GM18519 (cell line): Measurements from ENCODE around the gene EMC8.
"Not testable (repeated sequence)": the region's sequence is repeated elsewhere in the genome, so short reads cannot be mapped to it uniquely, and the experiment has no call there.

ENCODE experiments used
- ATAC-seq: cut with Tn5 transposase; IDR thresholded peaks from one replicate; pipeline ENCODE4 v1.9.1; 2021; ENCODE audit warnings: mild to moderate bottlenecking, moderate library complexity; ENCODE audit not compliant: unreplicated experiment, low FRiP score

Gene EMC8

DNA sequence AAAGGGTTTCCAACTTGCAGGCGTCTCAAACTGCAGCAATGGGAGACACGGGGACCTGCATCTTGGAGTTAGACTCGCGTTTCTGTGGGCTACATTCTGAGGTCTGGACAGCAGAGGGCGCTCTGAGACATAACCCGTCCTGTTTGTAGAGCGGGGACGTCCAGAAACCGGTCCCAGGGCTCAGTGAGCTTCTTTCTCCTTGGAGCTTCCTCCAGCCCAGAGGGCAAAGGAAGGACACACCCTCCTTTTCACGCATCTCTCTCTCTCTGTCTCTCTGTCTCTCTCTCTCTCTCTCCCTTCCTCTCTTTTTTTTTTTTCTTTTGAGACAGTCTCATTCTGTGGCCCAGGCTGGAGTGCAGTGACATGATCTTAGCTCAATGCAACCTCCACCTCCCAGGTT, 19.9 kb upstream of the EMC8 start:
- no peak for ATAC-seq

- ATAC-seq, result not testable (repeated sequence)
These were observed 17.9 kb upstream of the EMC8 start for GRCh38 chr16:85817195-85817594.

GRCh38 chr16:85816159-85816558, 16.8 kb upstream of the EMC8 start:
- no peak for ATAC-seq

DNA sequence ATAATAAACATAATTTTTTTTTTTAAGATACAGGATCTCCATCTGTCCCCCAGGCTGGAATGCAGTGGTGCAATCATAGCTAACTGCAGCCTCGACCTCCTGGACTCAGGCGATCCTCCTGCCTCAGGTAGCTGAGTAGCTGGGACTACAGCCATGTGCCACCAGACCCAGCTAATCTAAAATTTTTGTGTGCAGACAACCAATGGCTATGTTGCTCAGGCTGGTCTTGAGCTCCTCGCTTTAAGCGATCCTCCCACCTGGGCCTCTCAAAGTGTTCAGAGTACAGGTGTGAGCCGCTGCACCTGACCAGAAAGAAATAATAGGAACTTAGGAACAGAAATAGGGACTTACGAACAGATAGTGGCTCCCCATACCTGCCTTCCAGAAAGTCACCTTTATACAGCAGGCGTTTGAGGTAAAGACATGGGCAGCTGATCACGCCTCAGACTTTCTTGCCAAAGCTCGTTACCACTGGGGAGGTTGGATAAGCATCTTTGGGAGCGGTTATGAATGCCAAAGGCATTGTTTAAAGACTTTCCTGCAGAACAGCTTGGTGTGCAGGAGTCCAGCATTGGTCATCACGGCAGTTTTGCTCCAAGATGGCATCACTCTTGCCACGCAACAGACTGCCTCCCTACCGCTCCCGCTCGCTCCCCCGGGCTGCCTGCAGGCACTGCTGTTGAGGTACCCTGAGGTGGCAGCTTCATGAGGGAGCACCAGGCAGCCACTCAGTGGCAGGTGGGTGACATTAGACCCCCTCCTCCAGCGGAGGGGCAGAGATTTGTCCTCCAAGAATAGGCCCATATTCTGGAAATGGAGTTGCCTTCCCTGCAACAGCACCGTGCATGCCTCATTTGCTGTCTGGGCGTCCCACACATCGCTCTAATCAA, 13.7 kb upstream of the EMC8 start:
- ATAC-seq, result no peak

DNA sequence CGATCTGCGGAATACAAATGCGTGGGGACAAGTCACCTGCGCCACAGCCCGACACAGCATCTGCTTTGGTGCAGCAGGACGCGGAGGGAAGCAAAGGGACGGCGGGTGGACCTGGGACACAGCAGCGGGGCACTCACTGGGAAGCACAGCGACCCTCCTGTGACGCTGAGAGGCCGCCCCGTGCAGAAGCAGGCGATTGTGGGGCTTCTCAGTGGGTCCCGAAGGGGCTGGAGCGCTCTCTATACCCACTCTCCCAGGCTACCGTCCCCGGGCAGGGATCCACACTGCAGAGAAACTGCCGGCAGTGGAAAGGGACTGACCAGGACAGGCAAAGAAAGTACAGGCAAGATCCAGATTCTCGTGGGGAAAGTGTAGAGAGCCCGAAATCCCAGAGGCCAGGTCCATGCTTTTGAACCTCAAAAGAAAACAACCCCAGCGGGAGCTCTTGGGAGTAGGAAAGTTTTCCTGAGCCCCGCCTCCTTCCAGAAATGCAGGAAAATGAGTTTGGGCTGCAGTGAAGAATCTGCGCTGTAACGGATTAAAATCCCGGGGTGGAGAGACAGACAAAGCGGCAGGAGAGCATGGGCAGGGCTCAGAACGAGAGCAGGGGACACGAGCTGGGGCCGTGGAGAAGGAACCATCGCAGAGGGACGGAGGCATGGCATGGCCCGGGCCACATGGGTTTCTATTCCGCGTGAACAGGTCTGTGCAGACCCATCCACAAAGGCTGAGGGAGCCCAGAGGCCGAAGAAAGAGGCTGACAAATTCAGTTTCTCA, 12.9 kb upstream of the EMC8 start:
- no peak for ATAC-seq

GRCh38 chr16:85810742-85811115, 11.4 kb upstream of the EMC8 start:
- no peak for ATAC-seq

DNA sequence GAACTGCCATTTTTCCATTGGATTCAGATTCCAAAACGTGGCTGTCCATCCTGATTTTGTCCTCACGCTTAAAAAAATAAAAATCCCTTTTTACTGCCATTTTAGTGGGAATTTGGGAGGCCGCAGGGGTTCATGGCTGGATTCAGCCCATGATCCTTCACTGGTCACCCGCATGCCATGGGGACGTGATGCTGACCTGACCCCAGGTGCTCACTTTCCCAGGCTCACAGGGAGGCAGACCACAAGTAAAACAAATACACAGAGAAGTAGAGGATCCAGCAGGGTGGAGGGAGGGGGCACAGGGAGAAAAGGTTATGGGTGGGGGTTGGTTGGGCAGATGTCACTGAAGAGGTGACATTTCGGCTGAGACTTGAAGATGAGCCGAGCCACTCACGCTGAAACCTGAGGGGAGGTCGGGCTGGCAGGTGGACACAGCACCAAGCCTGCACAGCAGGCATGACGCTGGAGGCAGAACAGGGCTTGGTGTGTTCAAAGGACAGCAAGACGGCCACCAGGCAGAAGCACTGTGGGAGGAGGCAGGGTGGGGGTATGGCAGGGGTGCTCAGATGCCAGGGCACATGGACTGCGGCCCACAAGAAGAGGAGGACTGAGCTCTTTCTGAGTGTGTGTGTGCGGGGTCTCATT, 10.9 kb upstream of the EMC8 start:
- ATAC-seq, result no peak

DNA sequence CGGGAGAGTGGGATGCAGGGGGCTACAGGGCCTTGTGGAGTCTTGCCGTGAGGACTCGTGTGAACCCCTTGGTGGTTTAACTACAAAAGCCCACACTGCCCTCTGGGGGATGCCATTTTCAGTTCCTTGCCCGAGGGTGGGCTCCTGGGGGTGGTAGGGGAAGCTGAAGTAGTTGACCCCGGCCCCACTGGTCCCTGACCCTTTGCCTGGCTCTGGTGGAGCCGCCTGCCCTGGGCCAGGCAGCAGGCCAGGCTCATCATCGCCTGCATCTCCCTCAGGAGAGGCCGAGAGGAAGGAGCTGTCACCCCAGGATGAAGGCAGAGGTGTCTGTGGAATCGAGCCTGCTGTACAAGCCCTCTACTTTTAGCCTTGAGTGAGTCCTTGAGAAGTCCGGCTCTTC, 10.3 kb upstream of the EMC8 start:
- ATAC-seq, result no peak

DNA sequence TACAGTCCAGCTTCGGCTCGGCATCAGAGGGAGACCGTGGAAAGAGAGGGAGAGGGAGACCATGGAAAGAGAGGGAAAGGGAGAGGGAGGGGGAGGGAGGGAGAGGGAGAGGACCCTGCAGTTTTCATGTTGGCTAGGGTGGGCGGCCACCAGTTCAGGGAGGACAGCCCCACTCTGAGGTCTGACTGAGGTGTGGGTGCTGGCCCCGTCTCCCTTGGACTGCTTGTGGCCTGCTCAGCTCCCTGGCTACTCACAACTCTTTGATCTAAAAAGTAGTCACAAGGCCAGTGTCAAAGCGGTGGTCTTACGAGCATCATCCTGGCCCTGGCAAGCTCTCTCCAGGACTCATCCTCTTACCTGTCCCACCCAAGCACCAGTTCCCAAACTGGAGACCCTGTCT, 9.6 kb upstream of the EMC8 start:
- no peak for ATAC-seq

DNA sequence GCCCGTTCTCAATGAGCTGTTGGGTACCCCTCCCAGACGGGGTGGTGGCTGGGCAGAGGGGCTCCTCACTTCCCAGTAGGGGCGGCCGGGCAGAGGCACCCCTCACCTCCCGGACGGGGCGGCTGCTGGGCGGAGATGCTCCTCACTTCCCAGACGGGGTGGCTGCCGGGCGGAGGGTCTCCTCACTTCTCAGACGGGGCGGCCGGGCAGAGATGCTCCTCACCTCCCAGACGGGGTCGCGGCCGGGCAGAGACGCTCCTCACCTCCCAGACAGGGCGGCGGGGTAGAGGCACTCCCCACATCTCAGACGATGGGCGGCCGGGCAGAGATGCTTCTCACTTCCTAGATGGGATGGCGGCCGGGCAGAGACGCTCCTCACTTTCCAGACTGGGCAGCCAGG, 8.8 kb upstream of the EMC8 start:
- not testable (repeated sequence) for ATAC-seq

- ATAC-seq, result not testable (repeated sequence)
These were observed 8.0 kb upstream of the EMC8 start for GRCh38 chr16:85807340-85807739.

DNA sequence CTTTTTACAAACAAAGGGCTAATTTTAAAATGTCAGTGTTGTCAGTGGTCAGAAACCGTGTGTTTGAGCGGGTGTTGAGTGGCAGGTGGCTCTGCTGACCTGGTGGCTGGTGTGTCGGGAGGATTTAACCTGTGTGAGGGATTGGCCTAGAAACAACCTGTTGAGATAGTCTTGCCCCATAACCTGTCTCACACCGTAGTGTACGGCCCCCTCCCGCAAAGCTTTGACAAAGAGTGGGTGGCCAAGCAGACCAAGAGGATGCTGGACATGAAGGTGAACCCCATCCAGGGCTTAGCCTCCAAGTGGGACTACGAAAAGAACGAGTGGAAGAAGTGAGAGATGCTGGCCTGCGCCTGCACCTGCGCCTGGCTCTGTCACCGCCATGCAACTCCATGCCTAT, 7.2 kb upstream of the EMC8 start:
- ATAC-seq, result no peak

DNA sequence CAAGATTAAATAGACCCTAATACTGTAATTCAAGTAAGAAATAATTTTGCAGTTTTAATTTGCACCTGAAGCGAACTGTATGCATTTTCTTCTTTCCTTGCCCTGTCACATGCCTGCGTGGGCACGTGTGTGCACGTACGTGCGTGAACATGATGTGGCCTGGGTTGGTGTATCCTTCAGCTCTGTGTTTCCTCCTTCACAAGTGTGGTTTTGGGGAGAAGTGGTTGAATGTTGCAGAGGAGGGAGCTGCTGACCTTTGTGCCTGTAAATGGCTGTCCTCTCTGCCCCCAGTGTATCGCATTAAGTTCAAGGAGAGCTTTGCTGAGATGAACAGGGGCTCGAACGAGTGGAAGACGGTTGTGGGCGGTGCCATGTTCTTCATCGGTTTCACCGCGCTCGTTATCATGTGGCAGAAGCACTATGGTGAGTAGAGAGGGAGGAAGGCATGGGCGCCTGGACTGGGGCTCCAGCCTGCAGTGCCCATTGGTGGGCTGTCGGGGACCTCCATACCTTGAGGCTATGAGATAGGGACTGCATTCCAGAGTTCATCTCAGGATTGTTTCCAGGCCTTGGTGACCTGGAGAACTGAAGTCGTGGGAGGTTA, 6.2 kb upstream of the EMC8 start:
- ATAC-seq, result no peak

GRCh38 chr16:85803570-85803969, 4.2 kb upstream of the EMC8 start:
- ATAC-seq, result no peak

DNA sequence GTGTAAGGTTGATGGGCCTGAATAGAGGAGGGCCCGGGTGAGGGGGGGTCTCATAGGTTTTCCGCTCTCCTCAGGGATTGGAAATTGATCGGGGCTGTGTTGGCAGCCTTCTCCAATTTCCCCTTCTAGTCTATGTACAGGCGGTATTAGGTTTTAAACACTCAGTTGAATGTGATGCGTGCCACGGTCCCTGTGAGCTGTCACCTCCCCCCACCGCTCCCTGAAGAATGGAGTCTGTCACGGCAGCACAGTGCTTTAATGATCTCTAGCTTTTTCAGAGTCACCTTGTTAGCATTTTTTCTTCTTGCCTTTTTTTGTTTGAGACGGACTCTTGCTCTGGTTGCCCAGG, 951 bp upstream of the EMC8 start:
- no peak for ATAC-seq

GRCh38 chr16:85798901-85799496, 345 bp downstream of the EMC8 start:
- ATAC-seq, result peak; percentile 8

DNA sequence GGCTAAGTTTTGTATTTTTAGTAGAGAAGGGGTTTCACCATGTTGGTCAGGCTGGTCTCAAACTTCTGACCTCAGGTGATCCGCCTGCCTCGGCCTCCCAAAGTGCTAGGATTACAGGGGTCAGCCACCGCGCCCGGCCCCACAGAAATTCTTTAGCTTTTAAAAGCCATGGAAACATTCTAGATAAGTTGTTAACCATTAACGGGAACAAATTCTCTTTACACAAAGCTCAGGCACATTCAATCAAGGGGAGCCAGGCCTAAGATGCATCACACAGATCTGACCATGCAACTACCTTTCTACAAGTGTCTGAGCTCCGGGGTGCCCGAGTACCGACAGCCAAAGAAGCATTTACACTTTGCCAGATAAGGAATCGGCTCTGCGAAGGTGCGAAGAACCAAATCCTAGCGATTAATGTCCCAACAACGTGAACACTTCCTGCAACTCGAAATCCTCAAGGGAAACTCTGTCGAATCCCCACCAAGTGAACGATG, 1.0 kb downstream of the EMC8 start:
- no peak for ATAC-seq

GRCh38 chr16:85796599-85796998, 2.7 kb downstream of the EMC8 start:
- no peak for ATAC-seq

- ATAC-seq, result no peak
These were observed 3.2 kb downstream of the EMC8 start for GRCh38 chr16:85796152-85796551.

DNA sequence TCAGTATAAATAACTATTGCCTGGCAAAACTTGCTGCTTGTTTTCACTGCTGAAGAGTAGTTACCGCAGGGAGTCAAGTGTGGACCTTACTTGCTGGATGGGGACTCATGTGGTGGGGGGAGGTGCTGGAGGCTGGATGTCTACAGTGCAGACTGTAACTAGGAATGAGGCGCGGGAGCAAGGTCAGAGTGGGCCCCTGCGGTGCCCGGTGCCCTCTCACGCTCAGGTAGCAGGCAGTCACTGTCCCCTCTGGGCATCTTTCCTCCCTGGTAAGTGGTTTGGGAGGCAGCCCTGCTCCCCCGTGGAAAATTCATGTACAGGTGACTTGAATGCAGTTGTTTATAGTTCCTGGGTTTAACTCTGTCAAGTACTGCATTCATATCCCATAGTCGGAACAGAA, 4.6 kb downstream of the EMC8 start:
- ATAC-seq, result no peak
